ENCODE data around the gene KIF19. TPM values are rescaled to one million over a fixed set of nuclear protein-coding genes. Genes with fewer than 3 reads are reported as not detected.

The KIF19 gene
- polyA plus RNA-seq, 1 donor (not counting 4 experiments of a cell fraction or from before 2014, with no cell fraction given) = not detected

- no peak overlapping the region for H3K4me2 ChIP-seq (ENCODE audit: control insufficient read depth, extremely low read depth, insufficient read depth, low read depth, low read length)
- H2AFZ ChIP-seq (ENCODE audit: control insufficient read depth, low read length) = no peak overlapping the region
These were observed 59.2 kb downstream of the KIF19 start for GRCh38 chr17:74385201-74385600.

GRCh38 chr17:74386386-74386785, 60.4 kb downstream of the KIF19 start:
- FAIRE-seq (no peak), DNase-seq (ENCODE audit: low read depth, low spot score) (no peak)
- Histone ChIP-seq H3K27me3 (ENCODE audit: control insufficient read depth, extremely low read depth, insufficient read depth, low read length) (peaks cover 21% of the 10 kb centered on the region), H3K9me3 (ENCODE audit: control insufficient read depth, low read depth, low read length) (no peaks in the 10 kb centered on the region), H4K20me1 (ENCODE audit: control insufficient read depth, extremely low read depth, insufficient read depth, low read length) (peaks cover 2% of the 10 kb centered on the region), H3K4me3 (ENCODE audit: control insufficient read depth in 2 of 3, extremely low read depth in 1 of 3, insufficient read depth in 2 of 3, low read depth in 1 of 3, low read length in 3 of 3) (no peak overlapping the region), H3K4me2 (ENCODE audit: control insufficient read depth, extremely low read depth, insufficient read depth, low read depth, low read length) (no peak overlapping the region), H2AFZ (ENCODE audit: control insufficient read depth, low read length) (no peak overlapping the region), H3K9ac (ENCODE audit: control insufficient read depth, extremely low read depth, insufficient read depth, low read length) (no peak overlapping the region), H3K79me2 (ENCODE audit: control insufficient read depth, insufficient read depth, low read length) (no peaks in the 10 kb centered on the region), H3K9me1 (ENCODE audit: control insufficient read depth, extremely low read depth, insufficient read depth, low read length) (no peaks in the 10 kb centered on the region), H3K4me1 (ENCODE audit: control insufficient read depth, extremely low read depth, insufficient read depth, low read length) (no peaks in the 10 kb centered on the region), H3K27ac (ENCODE audit: control insufficient read depth, insufficient read depth, low read length) (no peak overlapping the region), H3K36me3 (ENCODE audit: control insufficient read depth in 2 of 2, extremely low read depth in 1 of 2, insufficient read depth in 2 of 2, low read length in 2 of 2) (no peaks in the 10 kb centered on the region)
- TF ChIP-seq EZH2 (IDR thresholded peaks at IDR 0.05; ENCODE audit: low read length) (no peak), CTCF (optimal IDR thresholded peaks at IDR 0.05 in 1 of 3, IDR thresholded peaks at IDR 0.05 in 1 of 3, conservative IDR thresholded peaks at IDR 0.05 in 1 of 3; ENCODE audit: extremely low read depth in 1 of 3, insufficient read depth in 2 of 3, low read length in 3 of 3) (no peak)
- dilution Hi-C loops (cut with MboI; ENCODE audit: extremely low pct_ligation_motif_present, low sequenced_read_pairs) = no loop called here

More at GRCh38 chr17:74385201-74385600, 59.2 kb downstream of the KIF19 start:
- Histone ChIP-seq H3K27me3 (ENCODE audit: control insufficient read depth, extremely low read depth, insufficient read depth, low read length) (peaks cover 21% of the 10 kb centered on the region), H3K4me1 (ENCODE audit: control insufficient read depth, extremely low read depth, insufficient read depth, low read length) (peaks cover 11% of the 10 kb centered on the region), H3K9me1 (ENCODE audit: control insufficient read depth, extremely low read depth, insufficient read depth, low read length) (no peaks in the 10 kb centered on the region), H3K27ac (ENCODE audit: control insufficient read depth, insufficient read depth, low read length) (no peak overlapping the region), H3K9ac (ENCODE audit: control insufficient read depth, extremely low read depth, insufficient read depth, low read length) (no peak overlapping the region), H4K20me1 (ENCODE audit: control insufficient read depth, extremely low read depth, insufficient read depth, low read length) (no peaks in the 10 kb centered on the region), H3K9me3 (ENCODE audit: control insufficient read depth, low read depth, low read length) (no peaks in the 10 kb centered on the region), H3K79me2 (ENCODE audit: control insufficient read depth, insufficient read depth, low read length) (no peaks in the 10 kb centered on the region), H3K36me3 (ENCODE audit: control insufficient read depth in 2 of 2, extremely low read depth in 1 of 2, insufficient read depth in 2 of 2, low read length in 2 of 2) (no peaks in the 10 kb centered on the region), H3K4me3 (ENCODE audit: control insufficient read depth in 2 of 3, extremely low read depth in 1 of 3, insufficient read depth in 2 of 3, low read depth in 1 of 3, low read length in 3 of 3) (no peak overlapping the region)
- dilution Hi-C loops (cut with MboI; ENCODE audit: extremely low pct_ligation_motif_present, low sequenced_read_pairs) = no loop called here
- no peak for TF ChIP-seq CTCF (optimal IDR thresholded peaks at IDR 0.05 in 1 of 3, IDR thresholded peaks at IDR 0.05 in 1 of 3, conservative IDR thresholded peaks at IDR 0.05 in 1 of 3; ENCODE audit: extremely low read depth in 1 of 3, insufficient read depth in 2 of 3, low read length in 3 of 3)
- no peak for TF ChIP-seq EZH2 (IDR thresholded peaks at IDR 0.05; ENCODE audit: low read length)
- DNase-seq (ENCODE audit: low read depth, low spot score) (no peak), FAIRE-seq (no peak)
